HG02623 (cell line): ENCODE data around the gene KDM4D.
"Not testable (repeated sequence)": the region's sequence is repeated elsewhere in the genome, so short reads cannot be mapped to it uniquely, and the experiment has no call there.

Source experiments
- ATAC-seq: cut with Tn5 transposase; IDR thresholded peaks from one replicate; pipeline ENCODE4 v1.9.1; 2021; ENCODE audit warnings: moderate library complexity; ENCODE audit not compliant: unreplicated experiment

Gene KDM4D

DNA sequence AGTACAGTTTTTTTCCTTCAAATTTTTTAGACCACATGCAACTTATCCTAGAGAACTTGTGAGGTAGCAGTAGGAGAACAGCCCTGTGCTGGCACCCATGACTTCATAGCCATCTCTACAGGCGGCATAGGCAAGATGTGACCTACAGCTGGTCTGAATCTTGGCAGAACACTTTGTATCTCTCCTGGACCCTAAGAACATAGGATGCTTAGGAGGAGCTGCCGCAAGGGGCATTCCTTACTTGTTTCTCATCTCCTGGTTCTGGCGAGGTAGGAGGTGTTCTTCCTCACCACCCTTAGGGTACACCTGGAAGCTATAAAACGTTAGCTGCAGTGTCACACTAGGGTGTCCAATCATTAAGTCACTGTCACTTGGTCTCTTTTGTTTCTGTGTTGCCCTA lies 16.5 kb upstream of the KDM4D start:
- no peak for ATAC-seq

- no peak for ATAC-seq
These were observed 15.3 kb upstream of the KDM4D start for GRCh38 chr11:94958121-94958696.

DNA sequence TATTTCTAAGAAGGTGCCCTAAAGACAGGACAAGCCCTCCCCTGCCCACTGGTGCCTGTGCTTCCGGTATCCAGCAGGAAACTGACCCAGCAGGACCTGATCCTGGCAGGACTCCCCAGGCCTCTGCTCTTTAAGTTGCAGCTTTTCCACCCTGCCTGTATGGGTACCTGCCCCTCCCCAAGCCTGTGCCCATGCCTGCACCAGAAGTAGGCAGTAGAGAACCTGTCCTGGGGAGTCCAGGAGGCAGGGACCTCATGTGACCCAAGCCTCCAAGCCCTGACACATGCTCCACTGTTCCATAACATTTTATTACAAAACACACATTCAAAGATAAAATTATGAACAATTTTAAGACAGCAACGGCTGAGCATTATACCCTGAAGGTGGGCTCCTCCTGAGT lies 14.3 kb upstream of the KDM4D start:
- no peak for ATAC-seq

GRCh38 chr11:94960488-94960887 lies 13.0 kb upstream of the KDM4D start:
- no peak for ATAC-seq

- ATAC-seq: no peak
These were observed 12.3 kb upstream of the KDM4D start for GRCh38 chr11:94961255-94961654.

GRCh38 chr11:94964934-94965333 lies 8.6 kb upstream of the KDM4D start:
- no peak for ATAC-seq

GRCh38 chr11:94968334-94968958 lies 5.1 kb upstream of the KDM4D start:
- ATAC-seq: no peak

- no peak for ATAC-seq
These were observed 810 bp upstream of the KDM4D start for GRCh38 chr11:94972700-94973098.

- ATAC-seq: no peak
These were observed 669 bp downstream of the KDM4D start for GRCh38 chr11:94974178-94974577.

DNA sequence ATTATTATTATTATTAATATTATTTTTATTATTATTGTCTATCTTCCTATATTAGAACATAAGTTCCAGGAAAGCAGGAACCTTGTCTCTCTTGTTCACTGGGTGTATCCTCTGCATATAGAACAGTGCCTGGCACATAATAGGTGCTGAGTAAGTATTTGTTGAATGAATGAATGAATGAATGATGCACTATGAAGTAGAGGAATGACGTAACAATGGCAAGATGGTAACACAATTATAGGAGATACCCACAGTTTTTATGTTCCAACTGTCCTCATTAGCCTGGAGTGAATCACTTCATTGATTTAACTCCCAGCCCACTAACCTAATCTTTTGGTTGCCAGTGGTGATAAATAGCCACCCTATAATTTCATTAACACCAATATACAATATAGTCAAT lies 2.1 kb downstream of the KDM4D start:
- no peak for ATAC-seq

GRCh38 chr11:94987378-94987777 lies 13.9 kb downstream of the KDM4D start:
- ATAC-seq: no peak

GRCh38 chr11:94988748-94989147 lies 15.2 kb downstream of the KDM4D start:
- no peak for ATAC-seq

DNA sequence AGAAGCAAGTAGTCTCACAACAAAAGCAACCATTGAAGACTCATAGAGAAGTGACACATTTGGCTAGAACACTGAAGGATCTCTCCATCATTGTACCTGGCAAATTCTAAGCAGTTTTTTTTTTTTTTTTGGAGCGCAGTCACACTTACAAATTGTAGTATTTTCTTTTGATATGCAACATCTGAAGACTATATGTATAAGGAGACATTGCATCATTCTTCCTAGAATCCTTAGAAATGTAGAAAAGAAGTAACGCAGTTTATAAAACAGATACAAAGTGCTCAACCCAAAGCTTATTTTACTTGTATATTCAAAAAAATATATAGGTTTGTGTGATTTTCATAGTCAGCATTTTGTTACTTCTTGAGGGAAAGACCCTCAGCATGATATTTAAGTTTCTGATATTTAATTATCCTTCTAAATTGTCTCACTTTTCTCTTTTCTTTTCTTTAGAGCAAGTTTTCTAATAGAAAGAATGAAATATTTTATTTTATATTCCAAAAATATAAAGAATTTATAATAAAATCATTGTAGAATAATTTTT lies 20.0 kb downstream of the KDM4D start:
- ATAC-seq: no peak

- no peak for ATAC-seq
These were observed 23.9 kb downstream of the KDM4D start for GRCh38 chr11:94997437-94997836.

DNA sequence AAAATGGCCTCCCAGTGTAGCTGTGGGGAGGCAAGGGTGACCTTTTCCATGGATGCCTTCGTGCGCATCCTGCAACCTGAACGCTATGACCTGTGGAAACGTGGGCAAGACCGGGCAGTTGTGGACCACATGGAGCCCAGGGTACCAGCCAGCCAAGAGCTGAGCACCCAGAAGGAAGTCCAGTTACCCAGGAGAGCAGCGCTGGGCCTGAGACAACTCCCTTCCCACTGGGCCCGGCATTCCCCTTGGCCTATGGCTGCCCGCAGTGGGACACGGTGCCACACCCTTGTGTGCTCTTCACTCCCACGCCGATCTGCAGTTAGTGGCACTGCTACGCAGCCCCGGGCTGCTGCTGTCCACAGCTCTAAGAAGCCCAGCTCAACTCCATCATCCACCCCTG lies 24.8 kb downstream of the KDM4D start:
- no peak for ATAC-seq

DNA sequence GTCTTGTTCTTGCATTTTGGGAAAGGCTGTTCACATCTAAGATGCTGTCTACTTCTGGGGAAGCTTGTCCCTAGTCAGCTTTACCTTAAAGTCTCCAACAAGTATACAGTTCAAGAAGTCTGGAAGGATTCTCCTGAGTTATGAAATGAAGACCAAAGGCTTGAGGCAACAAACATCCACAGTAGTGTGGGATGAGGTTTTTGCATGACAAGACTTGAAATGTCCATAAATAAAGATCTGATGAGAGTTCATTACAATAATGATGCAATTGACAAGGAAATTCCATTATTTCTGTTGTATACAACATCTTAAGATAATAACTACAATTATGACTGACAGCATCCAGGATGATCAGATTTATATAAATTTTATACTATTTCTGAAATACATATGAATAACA lies 30.2 kb downstream of the KDM4D start:
- no peak for ATAC-seq

- ATAC-seq: no peak
These were observed 32.1 kb downstream of the KDM4D start for GRCh38 chr11:95005642-95006041.

GRCh38 chr11:95011376-95011775 lies 37.9 kb downstream of the KDM4D start:
- no peak for ATAC-seq

DNA sequence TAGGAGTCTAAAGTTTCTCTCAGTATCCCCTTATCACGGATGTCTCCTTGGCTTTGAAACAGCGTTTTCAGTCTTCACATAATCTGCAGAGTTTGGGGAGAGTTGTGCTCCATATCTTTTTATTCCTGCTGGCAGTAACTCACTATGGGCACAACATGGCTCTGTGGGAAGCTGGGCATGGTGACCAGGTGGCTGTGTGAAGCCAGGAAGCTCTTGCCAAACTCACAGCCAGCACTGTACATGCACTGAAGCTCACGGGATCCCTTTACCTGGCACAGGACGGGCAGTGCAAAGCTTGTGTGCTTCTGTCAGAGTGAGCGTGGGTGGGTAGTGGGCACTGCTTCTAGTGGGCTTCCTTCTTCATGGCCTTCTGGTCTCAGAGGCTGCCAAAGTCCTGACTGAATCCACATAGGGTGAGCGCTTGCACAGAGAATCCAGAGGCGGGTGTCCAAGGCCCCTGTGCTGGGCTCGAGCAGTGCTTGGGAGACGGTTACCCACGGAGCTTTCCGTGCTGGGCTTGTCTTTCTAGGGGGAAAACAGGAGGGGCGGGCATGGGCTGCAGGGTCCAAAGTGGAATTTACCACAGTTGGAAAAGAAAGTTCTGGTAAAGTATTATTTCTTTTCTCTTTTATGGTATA lies 40.8 kb downstream of the KDM4D start:
- ATAC-seq: no peak

DNA sequence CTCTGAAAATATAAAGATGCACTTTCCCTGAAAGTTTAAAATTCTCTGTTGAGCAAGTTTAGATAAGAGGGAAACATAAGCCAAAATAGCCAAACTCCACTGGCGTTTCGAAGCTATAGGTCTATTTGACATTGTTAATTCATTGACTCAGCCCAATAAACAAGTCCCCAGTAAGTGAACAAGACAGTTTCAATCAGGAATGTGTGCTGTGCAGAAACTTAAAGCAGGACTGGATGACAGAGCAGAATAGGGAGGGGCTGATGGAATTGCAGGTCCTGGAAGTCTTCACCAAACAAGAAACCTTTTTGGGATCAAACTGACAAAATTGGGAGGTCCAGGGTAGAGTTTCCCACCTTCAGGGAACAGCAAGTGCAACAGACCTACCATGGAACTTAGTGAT lies 42.6 kb downstream of the KDM4D start:
- no peak for ATAC-seq

- not testable (repeated sequence) for ATAC-seq
These were observed 48.0 kb downstream of the KDM4D start for GRCh38 chr11:95021468-95021867.

DNA sequence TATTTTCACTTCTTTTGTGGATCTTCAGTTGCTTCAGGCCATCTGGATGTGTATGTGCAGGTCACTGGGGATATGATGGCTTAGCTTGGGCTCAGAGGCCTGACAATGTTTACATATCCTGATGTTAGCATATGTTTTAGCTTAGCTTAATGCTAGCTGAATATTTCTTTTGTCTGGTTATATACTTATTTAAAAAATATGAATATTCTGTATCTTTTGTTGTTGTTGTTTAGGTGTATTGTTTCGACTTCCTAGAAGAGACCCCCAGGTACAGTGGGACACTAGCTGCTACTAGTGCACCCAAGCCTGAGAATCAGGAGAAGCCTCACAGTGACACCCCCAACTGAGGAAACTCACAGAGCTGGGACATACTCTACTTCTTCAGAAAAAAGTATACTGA lies 51.4 kb downstream of the KDM4D start, which contains the start of gene KDM4E:
KDM4E (plus strand) TSS at position 301 of the 400 bp plus-strand sequence. CDS start 300 bp downstream, outside the sequence.
- ATAC-seq: no peak
